Nephron progenitor cell (in vitro differentiated cells): Measurements from ENCODE around the gene LONRF2.

ENCODE experiments used
- DNase-seq: peaks from one replicate; pipeline ENCODE4 v3.0.0; 2021
- H3K27ac Mint-ChIP-seq: 2 replicates; pipeline ENCODE4 v1.8.0; 2021; ENCODE audit warnings: mild to moderate bottlenecking, moderate library complexity, mixed read lengths
- H3K27me3 Mint-ChIP-seq: 2 replicates; pipeline ENCODE4 v1.8.0; 2021; ENCODE audit warnings: mild to moderate bottlenecking, low read depth, mixed read lengths; ENCODE audit not compliant: poor library complexity
- H3K36me3 Mint-ChIP-seq: 2 replicates; pipeline ENCODE4 v1.8.0; 2021; ENCODE audit warnings: low read depth, mixed read lengths
- H3K4me1 Mint-ChIP-seq: 2 replicates; pipeline ENCODE4 v1.8.0; 2021; ENCODE audit warnings: mixed read lengths
- H3K4me3 Mint-ChIP-seq: 2 replicates; pipeline ENCODE4 v1.8.0; 2021; ENCODE audit warnings: mild to moderate bottlenecking, moderate library complexity, mixed read lengths
- H3K9me3 Mint-ChIP-seq: 2 replicates; pipeline ENCODE4 v1.8.0; 2021; ENCODE audit warnings: mild to moderate bottlenecking, moderate library complexity, mixed read lengths
- TF ChIP-seq, protein P1 (sequence below): fragments of 200-600 bp; sonication (generic); IDR thresholded peaks from 2 replicates; pipeline ENCODE4 v1.5.0; 2021; ENCODE audit warnings: antibody characterized with exemption

Gene LONRF2

DNA sequence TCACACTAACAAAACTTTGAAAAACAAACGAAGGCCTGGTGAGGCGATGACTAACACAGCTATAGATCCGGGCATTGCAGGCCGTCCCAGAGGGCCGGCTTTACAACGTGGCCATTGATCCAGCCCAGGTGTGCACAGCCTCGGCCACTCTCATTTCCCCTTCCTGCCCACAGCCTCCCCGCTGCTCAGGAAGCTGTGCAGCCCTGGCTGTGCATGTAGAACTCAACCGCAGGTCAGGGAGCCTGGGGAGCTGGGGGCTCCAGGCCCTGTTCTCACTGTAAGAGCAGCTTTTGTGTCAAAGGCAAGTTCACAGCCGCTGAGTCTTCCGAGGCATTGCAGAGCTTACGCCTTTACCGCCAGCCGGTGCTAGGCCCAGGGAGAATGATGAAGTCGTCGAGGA lies 87.2 kb downstream of the LONRF2 start:
- H3K27me3 Mint-ChIP-seq, result no peaks in the 10 kb centered on the region
- TF ChIP-seq, protein P1, sequence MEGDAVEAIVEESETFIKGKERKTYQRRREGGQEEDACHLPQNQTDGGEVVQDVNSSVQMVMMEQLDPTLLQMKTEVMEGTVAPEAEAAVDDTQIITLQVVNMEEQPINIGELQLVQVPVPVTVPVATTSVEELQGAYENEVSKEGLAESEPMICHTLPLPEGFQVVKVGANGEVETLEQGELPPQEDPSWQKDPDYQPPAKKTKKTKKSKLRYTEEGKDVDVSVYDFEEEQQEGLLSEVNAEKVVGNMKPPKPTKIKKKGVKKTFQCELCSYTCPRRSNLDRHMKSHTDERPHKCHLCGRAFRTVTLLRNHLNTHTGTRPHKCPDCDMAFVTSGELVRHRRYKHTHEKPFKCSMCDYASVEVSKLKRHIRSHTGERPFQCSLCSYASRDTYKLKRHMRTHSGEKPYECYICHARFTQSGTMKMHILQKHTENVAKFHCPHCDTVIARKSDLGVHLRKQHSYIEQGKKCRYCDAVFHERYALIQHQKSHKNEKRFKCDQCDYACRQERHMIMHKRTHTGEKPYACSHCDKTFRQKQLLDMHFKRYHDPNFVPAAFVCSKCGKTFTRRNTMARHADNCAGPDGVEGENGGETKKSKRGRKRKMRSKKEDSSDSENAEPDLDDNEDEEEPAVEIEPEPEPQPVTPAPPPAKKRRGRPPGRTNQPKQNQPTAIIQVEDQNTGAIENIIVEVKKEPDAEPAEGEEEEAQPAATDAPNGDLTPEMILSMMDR, result no peak
- no peaks in the 10 kb centered on the region for H3K9me3 Mint-ChIP-seq
- H3K36me3 Mint-ChIP-seq, result no peaks in the 10 kb centered on the region
- H3K4me3 Mint-ChIP-seq, result peak overlapping the region; percentile 2
- peaks cover 55% of the 10 kb centered on the region for H3K4me1 Mint-ChIP-seq
- no peak for DNase-seq
- H3K27ac Mint-ChIP-seq, result no peak overlapping the region

- TF ChIP-seq, protein P1, result no peak
- no peaks in the 10 kb centered on the region for H3K36me3 Mint-ChIP-seq
- no peaks in the 10 kb centered on the region for H3K9me3 Mint-ChIP-seq
- no peak for DNase-seq
- H3K27me3 Mint-ChIP-seq, result no peaks in the 10 kb centered on the region
- H3K27ac Mint-ChIP-seq, result no peak overlapping the region
- H3K4me3 Mint-ChIP-seq, result no peak overlapping the region
- peaks cover 45% of the 10 kb centered on the region for H3K4me1 Mint-ChIP-seq
Observed at GRCh38 chr2:100234141-100234540, 88.2 kb downstream of the LONRF2 start.

DNA sequence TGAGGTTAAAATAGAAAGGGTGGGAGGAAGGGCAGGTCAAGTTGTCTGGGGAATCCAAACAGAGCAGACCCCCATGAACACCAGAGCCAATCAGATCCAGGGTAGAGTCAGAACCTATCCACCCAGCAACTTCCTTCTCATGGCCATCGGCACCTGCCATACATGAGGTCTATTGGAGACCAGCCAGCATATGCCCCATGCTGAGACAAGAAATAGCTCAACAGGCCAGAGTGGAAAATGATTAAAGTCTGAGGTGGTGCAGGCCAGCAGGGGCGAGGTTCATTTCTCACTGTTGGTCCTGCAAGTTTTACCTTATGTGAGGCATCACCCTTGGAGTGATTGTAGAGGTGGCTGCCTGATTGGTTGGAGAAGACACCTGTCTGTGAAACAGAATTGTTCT lies 89.2 kb downstream of the LONRF2 start:
- H3K9me3 Mint-ChIP-seq, result no peaks in the 10 kb centered on the region
- H3K36me3 Mint-ChIP-seq, result no peaks in the 10 kb centered on the region
- H3K27ac Mint-ChIP-seq, result no peak overlapping the region
- DNase-seq, result no peak
- H3K27me3 Mint-ChIP-seq, result peaks cover 3% of the 10 kb centered on the region
- H3K4me3 Mint-ChIP-seq, result no peak overlapping the region
- TF ChIP-seq, protein P1, result no peak
- H3K4me1 Mint-ChIP-seq, result peaks cover 34% of the 10 kb centered on the region

GRCh38 chr2:100230754-100231153 lies 91.5 kb downstream of the LONRF2 start:
- H3K27ac Mint-ChIP-seq, result no peak overlapping the region
- H3K4me3 Mint-ChIP-seq, result no peak overlapping the region
- DNase-seq, result no peak
- TF ChIP-seq, protein P1, result no peak
- H3K27me3 Mint-ChIP-seq, result peaks cover 6% of the 10 kb centered on the region
- no peaks in the 10 kb centered on the region for H3K9me3 Mint-ChIP-seq
- H3K4me1 Mint-ChIP-seq, result peaks cover 17% of the 10 kb centered on the region
- no peaks in the 10 kb centered on the region for H3K36me3 Mint-ChIP-seq

DNA sequence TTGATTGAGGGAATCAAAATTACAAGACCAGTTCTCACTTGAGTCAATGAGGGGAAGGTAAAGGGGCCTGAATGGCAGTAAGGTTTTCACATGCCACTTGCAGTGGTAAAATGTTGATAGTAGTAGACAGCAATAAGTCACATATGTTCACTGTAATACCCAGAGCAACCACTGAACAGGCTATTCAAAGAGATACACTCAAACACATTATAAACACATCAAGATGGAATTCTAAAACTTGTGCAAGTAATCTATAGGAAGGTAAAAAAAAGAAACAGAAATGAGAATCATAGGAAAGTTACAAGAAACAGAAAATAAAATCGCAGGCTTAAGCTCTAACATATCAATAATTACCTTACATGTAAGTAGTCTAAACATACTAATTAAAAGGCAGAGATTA lies 93.3 kb downstream of the LONRF2 start:
- H3K4me3 Mint-ChIP-seq, result no peak overlapping the region
- TF ChIP-seq, protein P1, result no peak
- no peak for DNase-seq
- H3K9me3 Mint-ChIP-seq, result peaks cover 7% of the 10 kb centered on the region
- no peaks in the 10 kb centered on the region for H3K36me3 Mint-ChIP-seq
- H3K27ac Mint-ChIP-seq, result no peak overlapping the region
- peaks cover 8% of the 10 kb centered on the region for H3K27me3 Mint-ChIP-seq
- H3K4me1 Mint-ChIP-seq, result peaks cover under 1% of the 10 kb centered on the region

DNA sequence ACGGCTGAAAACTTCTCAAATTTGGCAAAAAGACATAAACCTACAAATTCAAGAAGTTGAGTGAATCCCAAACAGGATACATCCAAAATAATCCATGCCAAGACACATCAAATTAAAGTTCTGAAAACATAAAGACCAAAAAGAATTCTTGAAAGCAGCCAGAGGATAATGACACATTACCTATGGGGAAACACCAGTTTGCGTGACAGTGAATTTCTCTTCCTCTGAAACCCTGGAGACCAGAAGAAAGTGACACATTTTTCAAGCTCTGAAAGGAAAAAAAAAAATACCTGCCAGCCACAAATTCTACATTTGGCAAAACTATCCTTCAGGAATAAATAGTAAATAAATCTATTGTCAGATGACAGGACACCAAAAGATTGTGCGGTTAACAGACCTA lies 93.9 kb downstream of the LONRF2 start:
- Mint-ChIP-seq H3K4me1 (no peaks in the 10 kb centered on the region), H3K4me3 (no peak overlapping the region), H3K27me3 (peaks cover 8% of the 10 kb centered on the region), H3K36me3 (no peaks in the 10 kb centered on the region), H3K9me3 (peaks cover 7% of the 10 kb centered on the region), H3K27ac (no peak overlapping the region)
- DNase-seq, result no peak
- TF ChIP-seq, protein P1, result no peak
